GM12865 (cell line): ENCODE data around the gene MCM8.

ENCODE experiments used
- DNase-seq: peaks from one replicate; pipeline ENCODE4 v3.0.0; 2010; ENCODE audit warnings: low read depth
- H3K4me3 ChIP-seq: 2 replicates; pipeline ENCODE4 v1.5.1; 2011; ENCODE audit warnings: mild to moderate bottlenecking, low read depth, low read length, control low read depth
- TF ChIP-seq, protein P1 (sequence below): IDR thresholded peaks from 2 replicates; pipeline ENCODE4 v1.5.1; 2011; ENCODE audit warnings: low read length, control low read depth, low read depth, inconsistent platforms; ENCODE audit not compliant: insufficient read depth; ENCODE audit errors: missing control alignments

The MCM8 gene

GRCh38 chr20:5950271-5951031 is at the start of gene MCM8, which contains the start of gene TRMT6:
Gene MCM8, plus strand, starts transcription at chr20:5950652. Its CDS starts 1,364 bp downstream, at chr20:5952016.
Gene TRMT6, minus strand, starts transcription at chr20:5950533. Its CDS starts 128 bp downstream, at chr20:5950405.
- peak within 1 kb of the TSS; percentile 85 for H3K4me3 ChIP-seq
- DNase-seq, result peak; percentile 98
- TF ChIP-seq, protein P1, sequence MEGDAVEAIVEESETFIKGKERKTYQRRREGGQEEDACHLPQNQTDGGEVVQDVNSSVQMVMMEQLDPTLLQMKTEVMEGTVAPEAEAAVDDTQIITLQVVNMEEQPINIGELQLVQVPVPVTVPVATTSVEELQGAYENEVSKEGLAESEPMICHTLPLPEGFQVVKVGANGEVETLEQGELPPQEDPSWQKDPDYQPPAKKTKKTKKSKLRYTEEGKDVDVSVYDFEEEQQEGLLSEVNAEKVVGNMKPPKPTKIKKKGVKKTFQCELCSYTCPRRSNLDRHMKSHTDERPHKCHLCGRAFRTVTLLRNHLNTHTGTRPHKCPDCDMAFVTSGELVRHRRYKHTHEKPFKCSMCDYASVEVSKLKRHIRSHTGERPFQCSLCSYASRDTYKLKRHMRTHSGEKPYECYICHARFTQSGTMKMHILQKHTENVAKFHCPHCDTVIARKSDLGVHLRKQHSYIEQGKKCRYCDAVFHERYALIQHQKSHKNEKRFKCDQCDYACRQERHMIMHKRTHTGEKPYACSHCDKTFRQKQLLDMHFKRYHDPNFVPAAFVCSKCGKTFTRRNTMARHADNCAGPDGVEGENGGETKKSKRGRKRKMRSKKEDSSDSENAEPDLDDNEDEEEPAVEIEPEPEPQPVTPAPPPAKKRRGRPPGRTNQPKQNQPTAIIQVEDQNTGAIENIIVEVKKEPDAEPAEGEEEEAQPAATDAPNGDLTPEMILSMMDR, result no peak

GRCh38 chr20:5900908-5901307 is 49.5 kb upstream of the MCM8 start:
- DNase-seq, result no peak
- no peak overlapping the region for H3K4me3 ChIP-seq
- TF ChIP-seq, protein P1, result no peak

DNA sequence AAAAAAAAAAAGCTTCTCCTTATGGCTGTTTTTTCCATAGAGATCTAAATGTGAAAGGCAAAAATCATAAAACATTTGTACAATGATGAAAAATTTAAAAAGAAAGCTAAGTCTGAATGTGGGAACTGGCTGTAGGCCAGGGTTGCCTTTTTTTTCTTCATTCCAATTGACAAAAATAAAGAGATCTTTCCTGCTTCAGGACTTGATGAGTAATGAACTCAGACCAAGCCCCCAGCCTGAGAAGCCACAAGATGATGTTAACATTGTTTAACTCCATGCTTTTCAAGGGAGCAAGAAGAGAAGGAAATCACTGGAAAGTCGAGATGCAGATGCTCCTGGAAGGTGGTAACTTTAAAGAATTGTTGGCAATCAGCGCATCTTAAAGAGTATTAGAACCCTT is 41.5 kb upstream of the MCM8 start:
- TF ChIP-seq, protein P1, result no peak
- no peak for DNase-seq
- H3K4me3 ChIP-seq, result no peak overlapping the region

DNA sequence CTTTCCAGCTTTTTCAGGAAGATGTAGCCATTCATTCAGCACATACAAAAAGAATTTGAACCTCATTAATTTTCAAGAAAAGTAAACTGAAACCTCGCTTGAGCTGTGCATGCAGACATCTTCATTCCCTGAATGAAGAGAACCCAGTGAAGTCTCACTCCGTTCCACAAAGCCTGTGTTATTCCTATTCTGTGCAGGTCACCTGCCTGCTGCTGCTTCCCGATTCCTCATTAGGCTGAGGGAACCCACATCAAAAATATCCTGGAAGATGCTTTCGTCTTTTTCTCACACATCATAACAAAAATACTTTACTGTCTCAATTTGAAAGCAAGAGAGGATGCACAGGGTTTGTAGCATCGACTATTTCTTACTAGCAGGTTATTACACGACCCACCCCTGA is 40.3 kb upstream of the MCM8 start:
- DNase-seq, result no peak
- H3K4me3 ChIP-seq, result no peak overlapping the region
- TF ChIP-seq, protein P1, result no peak

GRCh38 chr20:5913166-5913565 is 37.3 kb upstream of the MCM8 start:
- DNase-seq, result no peak
- TF ChIP-seq, protein P1, result no peak
- no peak overlapping the region for H3K4me3 ChIP-seq

GRCh38 chr20:5914859-5915258 is 35.6 kb upstream of the MCM8 start:
- no peak for DNase-seq
- H3K4me3 ChIP-seq, result no peak overlapping the region
- TF ChIP-seq, protein P1, result no peak

GRCh38 chr20:5918856-5919625 is 31.4 kb upstream of the MCM8 start:
- H3K4me3 ChIP-seq, result no peak overlapping the region
- DNase-seq, result peak; percentile 7

More at GRCh38 chr20:5918856-5919625, 31.4 kb upstream of the MCM8 start:
- TF ChIP-seq, protein P1, result no peak
